HG03442 (cell line): Measurements from ENCODE around the gene SLC17A6.

ENCODE experiments used
- ATAC-seq: cut with Tn5 transposase; IDR thresholded peaks from one replicate; pipeline ENCODE4 v1.9.1; 2021; ENCODE audit warnings: mild to moderate bottlenecking, moderate library complexity; ENCODE audit not compliant: unreplicated experiment

The SLC17A6 gene

DNA sequence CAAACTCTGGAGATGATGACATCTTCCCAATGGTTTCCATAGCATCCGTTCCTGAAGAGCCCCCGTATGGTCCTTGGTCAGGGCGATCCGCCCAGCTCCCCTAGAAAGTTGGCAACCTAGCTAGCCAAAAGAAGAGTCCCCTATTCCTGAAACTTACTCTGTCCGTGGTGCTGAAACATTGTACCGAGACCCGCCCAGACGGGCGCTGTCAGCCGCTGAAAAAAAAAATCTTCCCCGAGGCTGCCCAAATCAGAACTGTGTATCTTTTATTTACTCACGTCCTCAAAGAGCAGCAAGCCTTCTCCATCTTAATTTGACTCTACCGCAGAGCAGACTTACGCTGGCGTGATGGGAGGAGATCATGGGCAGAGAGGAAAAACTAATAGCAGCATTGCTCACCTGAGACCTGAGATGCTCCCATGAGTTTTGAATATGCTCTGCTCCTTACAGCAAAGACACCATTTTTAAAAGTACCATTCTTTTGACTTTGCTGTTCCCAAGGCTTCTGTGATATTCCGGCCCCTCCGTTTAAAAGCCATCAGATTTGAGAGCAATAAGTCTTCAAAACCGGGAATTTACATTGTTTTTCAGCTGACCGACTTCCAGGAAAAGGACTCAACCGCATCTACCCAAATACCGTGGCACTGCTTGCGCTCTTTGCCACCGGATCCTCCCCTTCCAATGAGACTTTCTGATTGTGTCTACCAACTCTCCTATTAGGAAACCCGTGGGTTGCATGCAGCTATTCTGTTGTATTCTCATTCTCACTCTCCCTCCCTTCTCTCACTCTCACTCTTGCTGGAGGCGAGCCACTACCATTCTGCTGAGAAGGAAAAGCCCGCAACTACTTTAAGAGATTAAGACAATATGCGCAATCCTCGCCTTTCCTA, at the start of gene SLC17A6:
Gene SLC17A6, plus strand, starts transcription at position 786 of the 890 bp plus-strand sequence. CDS start 153 bp downstream, outside the sequence.
- no peak for ATAC-seq

DNA sequence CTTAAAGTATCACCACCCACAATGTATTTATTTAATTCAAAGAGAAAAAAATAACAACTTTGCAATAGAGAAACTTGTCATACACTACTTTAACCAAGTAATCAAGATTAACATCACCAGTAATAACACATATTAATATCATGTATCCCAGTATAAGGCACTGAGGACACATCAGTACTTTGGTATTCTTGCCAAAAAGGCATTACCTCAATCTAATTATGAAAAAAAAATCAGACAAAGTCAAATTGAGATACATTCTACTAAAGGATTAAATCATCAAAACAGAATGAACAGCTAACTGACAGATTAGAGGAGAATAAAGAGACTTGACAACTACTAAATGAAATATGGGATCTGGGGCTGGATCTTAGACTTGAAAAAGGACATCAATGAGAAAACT, 35.8 kb upstream of the SLC17A6 start:
- no peak for ATAC-seq

DNA sequence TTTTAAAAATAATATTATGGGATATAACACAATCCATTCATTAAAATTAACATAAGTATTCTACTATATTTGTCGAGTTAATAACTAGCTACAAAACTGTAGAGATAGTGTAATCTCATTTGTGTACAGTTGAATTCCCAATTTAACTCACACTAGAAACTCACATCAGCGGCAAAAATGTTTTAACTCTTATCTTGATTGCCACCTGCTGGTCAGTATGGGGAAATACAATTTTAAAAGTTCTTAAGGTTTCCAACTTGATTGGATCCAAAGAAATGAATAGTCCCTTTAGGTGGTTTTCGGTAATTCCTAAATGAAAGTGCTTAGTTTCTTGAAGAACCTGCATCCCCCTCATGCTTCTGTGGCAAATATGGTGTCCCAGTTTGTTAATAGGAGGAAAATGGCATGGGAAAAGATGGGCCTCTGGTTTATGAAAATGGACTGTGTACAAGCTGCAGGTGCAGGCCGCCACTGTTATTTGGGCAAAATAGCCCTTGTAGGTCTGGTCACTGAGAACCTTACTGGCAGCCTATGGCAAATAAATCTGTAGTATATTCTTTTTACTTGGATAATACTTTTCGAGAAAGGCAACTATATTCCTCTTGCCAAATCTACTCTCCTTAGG, 33.7 kb upstream of the SLC17A6 start:
- ATAC-seq, result no peak

DNA sequence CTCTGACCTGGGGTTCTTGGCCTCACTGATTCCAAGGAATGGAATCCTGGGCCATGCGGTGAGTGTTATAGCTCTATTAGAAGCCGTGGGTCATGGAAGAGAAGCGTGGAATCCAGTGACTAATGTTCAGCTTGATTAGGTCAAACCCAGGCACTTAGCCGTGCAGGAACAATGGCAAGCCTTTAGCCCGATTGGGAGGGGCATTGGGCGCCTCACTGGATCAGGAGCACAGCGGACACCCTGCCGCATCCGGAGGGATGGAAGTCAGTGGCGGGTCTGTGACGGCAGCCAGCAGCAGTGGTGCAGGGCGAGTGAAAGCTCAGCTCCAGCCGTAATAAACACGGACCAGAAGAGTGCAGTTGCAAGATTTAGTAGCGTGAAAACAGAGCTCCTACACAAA, 20.5 kb upstream of the SLC17A6 start:
- ATAC-seq, result no peak

DNA sequence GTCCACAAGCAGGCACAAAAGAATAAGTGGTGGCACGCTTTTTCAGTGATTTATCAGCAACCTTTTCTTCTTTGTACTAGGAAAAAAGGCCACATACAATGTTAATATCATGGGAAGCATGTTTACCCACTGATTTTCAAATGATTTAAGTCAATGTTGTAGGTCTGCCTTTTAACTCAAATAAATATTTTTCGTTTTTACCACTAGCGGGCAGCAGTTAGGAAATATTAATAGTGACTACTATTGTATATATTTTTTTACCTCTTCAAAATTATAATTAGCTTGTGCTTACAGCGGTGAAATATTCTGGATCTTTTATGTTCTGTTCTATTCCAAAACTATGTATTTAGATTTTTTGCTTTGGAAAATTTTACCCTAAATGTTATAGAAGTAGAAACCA, 6.4 kb upstream of the SLC17A6 start:
- no peak for ATAC-seq

DNA sequence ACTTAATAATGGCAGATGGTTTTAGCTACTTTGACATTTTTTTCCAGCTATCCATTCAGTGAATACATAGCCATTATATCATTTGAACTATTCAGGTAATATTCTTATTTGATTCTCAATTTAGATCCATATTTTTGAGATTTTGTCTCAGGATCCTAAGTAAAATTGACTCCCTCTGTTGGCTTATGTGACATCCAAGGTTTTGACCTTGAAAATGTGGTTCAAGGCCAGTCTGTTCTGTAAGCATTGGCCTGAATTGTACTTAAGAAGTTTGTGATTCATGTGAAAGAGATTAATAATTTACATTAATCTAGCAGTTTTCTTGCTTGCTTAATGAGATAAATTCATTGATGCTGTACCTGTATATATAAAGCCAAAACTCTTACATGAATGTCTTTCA, 1.6 kb upstream of the SLC17A6 start:
- no peak for ATAC-seq

DNA sequence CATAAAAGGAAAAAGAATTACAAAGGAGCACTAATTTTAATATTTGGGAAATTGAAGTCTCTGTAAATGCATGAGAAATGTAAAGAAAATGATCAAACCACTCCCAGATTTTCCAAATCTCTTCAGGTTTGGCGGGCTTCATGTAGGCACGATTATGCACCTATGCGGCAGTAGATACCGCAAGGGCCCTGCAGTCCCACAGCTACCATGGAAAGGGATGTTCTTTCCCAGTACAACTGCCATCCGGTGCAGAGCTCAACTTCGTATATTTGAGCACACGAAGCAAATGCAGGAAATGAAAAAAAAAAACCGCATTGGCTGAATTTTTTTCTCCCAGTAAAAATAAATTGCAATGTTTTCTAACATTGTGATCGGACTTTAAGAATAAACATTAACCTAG, 1.4 kb downstream of the SLC17A6 start:
- ATAC-seq, result no peak

DNA sequence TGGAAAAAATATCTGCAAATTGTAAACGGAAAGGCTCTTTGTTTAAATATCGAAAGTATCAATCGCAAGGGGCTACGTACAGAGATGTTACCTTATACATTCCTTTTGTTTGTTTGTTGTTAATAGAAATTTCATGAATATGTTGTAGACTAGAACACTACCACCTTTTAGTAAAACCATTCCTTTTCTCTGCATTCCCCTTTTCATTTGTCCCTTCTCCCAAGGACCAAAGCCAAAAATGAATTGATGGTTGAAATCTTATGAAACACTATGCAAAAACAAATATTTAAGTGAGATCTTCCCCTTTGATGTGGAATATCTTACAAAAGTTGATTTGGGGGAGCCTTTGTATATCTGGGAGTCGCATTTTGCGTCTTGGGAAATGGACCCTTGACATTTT, 2.1 kb downstream of the SLC17A6 start:
- no peak for ATAC-seq

DNA sequence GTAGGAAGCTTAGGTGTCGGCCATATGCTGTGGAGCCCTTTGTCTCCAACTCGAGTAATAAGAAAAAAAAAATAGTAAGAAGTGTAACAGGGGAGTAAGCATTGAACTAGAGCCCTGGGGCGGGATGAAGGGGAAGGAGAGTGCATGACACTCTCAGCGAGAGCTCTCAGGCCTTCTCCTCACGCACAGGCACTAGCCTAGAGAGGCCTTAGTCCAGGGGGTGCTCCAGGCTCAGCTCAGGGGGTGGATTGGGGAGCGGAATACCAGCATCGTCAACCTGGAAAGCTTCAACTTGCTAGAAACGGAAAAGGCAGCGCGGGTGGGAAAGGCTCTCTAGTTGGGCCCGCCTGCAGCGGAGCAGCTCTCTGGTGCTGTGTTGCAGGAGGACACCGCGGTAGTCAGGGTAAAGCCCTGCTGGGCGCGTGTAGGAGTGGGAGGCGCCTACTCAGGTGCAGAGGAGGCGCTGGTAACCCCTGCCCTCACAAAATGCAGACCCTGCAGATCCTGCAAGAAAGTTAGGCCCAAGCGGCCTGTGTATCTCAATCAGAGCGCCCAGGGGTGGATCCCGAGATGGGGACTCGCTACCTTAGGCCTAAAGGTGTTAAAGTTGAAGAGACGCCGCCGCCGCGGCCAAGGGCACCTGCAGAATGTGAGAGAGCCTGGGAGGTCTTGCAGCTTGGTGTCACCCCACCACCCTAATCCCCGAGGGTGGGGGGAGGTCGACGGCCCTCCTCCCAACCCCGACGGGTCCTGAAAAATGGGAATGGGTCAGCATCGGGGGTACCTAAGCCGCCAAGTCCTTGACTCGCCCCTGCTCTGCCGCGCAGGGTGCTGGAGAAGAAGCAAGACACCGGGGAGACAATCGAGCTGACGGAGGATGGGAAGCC, 2.8 kb downstream of the SLC17A6 start:
- no peak for ATAC-seq

DNA sequence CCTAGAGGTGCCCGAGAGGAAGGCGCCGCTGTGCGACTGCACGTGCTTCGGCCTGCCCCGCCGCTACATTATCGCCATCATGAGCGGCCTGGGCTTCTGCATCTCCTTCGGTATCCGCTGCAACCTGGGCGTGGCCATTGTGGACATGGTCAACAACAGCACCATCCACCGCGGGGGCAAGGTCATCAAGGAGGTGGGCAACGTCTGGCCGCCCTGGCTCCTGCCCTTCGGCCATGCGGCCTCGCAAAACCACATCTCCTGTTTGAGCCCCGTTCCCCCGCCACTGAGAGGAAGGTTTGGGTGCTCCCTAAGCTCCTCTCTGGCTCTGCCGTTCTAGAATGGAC, 3.4 kb downstream of the SLC17A6 start:
- no peak for ATAC-seq

DNA sequence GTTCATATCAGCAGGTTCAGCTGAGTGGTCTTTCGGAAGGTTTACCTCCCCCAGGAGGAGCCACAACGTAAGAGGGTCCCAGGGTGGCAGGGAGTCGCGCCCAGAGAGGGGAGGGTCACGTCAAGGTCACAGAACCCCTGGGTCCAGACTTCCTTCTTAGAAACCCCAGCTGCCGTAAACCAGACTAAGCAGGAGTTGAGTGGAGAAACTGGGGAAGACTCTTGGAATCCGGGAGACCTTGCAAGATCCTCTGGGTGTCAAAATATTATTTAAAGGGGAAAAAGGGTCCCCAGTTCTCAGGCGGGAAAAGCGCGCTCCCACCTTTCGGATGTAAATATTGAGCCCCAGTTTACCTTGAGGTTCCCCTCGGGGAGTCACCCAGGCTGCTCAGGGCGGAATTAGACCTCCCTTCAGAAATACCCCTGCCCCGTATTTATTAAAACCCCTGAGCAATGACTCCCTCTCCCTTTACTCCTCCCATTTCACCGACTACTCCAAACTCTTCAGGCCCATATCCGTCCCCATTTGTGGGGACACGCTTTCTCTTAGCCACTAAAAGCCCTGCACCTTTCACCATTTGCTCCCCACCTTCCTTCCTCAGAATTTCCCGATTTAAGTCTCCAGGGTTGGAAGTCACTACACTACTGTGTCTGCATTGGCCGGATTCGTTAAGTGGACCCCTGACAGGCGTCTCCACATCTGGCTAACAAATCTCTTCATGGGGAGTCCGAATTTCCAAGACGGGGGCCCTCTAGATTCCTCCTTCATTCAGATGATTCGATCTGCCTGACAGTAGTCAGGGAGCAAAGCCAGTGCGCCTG, 4.2 kb downstream of the SLC17A6 start:
- no peak for ATAC-seq

DNA sequence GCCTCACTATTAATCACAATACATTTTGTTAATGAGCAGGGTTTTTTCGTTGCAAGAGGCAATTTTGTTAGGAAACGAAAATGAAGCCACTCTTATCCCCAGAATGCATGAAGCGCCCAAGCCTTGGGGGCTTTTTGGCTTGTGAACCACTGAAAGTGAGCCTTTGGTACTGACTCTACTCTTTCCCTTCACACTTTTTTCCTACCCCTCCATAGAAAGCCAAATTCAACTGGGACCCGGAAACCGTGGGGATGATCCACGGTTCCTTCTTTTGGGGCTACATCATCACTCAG, 4.8 kb downstream of the SLC17A6 start:
- no peak for ATAC-seq

DNA sequence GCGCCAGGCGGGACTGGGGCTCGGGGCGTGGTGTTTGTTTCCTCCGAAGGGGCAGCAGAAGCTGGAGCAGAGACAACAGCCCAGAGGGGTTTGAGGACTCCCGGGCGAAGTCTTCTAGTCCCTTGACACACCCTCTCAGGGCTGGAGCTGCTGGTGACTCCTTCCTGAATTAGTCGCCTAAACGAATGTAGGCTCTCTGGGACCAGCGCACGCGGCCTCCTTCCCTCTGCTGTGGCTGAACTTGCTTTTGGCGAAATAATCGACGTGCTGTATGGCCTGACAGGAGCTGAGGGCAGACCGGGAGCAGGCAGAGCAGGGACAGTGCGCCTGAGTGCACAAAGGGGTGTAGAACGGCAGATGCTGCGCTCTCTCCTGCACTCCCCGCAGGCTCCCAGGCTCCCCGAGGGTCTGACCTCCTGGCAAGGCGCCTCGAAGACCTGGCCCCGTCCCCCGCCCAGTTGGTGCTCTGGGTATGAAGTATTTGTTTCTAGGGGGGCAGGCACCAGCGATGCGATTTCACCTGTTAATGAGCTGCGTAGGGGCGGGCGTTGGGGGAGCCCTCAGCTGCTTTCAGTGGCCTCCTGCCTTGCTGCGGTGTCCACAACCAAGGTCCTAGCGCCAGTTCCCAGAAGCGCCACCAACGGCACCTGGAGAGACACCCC, 5.3 kb downstream of the SLC17A6 start:
- ATAC-seq, result no peak

DNA sequence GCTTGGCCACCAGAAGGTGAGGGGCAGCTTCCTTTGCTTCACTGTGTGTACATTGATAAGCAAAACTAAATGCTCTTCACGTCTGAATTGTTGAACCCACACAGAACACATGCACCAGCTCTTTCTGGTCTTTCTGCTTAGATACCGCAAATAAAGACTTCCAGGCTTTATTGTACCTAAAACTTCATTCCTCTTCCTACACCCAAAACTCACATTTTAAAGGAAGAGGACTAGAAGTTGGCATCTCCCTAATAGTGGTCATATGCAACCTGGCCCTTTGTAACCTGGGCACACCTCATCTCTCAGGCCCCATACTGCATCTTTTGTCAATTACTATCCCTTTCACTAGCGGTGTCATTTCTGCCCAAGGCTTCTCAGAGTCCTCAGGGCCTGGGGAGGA, 5.9 kb downstream of the SLC17A6 start:
- ATAC-seq, result no peak

DNA sequence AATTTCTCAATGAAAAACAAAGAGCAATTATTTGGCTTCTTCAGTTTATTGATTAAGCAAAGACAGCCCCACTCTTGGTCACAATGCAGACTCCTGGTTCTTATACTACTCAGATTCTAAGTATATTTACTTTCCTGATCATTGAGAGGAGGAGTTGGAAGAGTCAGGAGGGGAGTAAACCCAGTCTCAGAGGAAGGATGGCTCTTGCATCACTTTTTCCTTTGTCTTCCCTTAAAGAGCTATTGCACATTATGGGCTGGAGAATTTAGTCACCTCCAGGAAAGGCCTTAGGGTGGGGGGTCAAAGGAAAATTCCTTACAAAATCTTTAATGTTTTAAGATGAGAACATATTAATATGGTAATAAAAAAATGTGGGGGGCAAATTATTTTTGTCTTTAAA, 8.1 kb downstream of the SLC17A6 start:
- ATAC-seq, result no peak

DNA sequence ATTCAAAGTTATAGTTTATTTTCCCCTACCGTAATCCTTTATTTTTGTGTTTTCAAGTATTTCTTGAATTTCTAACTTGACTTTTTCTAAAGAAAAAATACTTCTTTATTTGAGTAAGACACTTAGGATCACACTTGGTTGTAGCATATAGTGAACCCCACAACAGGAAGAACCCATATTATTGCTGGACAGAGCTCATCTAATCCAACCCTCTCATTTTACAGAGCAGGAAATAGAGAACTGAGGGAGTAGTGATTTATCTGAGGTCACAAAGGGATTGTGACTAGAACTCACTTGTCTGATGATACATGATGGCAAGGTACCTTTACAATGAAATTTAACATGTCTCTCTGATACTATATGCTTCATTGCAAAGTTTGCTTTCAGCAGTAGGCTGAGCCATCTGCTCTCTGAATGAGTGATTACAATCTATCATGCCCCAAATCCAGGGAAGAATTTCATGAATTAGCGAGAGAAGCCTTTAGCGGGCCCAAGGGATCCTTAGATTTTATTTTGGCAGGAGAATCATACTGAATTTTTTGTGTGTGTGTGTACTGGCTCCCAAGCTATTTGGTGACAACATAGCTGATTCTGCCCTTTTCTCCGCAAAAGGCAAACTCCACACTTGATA, 9.8 kb downstream of the SLC17A6 start:
- ATAC-seq, result no peak

DNA sequence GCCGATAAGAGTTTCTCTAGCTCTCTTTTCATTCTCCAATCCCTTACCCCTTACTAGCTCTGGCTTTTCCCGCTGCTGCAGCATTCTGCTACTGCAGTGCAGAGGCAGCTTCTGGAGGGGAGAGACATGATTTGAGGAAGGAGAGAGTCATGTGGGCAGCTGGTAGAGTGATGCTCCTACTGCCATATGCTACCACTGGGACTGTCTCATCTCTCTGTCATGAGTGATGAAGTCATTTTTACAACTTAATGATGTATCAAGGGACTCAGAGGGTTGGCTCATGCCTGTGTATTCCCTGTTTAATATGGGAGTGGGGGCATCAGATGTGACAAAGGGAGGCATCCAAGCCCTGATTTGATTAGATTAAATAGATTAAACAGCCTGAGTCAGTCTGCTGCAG, 11.3 kb downstream of the SLC17A6 start:
- ATAC-seq, result no peak

DNA sequence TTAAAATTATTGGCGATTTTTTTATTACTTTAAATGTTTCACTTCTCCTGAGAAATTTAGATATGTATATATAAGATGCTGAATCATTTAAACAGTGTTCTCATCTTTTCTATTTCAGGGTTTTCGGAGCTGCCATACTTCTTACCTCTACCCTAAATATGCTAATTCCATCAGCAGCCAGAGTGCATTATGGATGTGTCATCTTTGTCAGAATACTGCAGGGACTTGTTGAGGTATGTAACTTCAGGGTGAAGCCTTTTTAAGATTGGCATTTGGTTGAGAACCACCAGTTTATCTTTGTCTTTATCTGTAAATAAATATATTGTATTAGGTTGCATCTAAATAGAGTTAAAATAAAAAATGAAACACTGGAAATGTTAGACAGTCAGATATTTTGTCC, 21.1 kb downstream of the SLC17A6 start:
- no peak for ATAC-seq

DNA sequence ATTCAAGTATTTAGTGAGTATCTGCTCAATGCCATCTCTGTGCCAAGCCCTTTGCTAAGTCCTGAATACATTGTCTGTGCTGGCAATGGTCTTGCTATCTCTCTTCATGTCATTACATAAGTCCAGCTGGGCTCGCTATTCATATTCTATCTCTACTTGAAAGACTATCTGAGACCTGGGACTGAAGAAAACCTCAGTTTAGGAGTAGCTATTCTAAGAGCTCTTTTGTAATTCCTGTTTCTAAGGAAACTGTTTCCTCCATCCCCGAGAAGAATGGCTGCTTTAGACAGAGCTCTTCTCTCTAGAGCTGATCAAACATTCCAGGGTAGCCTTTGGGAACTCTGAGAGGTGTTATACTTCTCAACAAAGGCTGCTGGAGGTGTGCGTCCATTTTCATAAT, 33.0 kb downstream of the SLC17A6 start:
- ATAC-seq, result no peak

DNA sequence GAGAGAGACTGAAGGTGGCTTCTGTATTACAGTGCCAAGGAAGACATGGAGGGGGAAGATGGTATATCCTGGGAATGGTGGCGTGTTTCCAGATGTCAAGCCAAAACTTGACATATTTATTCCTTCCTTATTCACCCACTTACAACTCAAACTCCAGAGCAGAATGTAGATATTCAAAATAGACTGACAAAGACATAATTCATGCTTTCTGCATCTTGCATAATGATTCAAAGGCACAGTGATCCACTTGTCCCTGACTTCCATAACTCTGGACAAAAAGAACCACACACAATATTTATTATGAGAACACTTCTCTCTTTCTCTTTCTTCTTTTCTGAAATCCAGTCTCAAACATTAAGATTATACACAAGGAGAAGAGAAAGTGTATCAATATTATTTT, 48.9 kb downstream of the SLC17A6 start:
- ATAC-seq, result no peak
